GM21723 (cell line): ENCODE measurements around the gene EVI5L.
"Not testable (repeated sequence)": the region's sequence is repeated elsewhere in the genome, so short reads cannot be mapped to it uniquely, and the experiment has no call there.

Experiments used
- ATAC-seq: cut with Tn5 transposase; IDR thresholded peaks from one replicate; pipeline ENCODE4 v1.9.1; 2021; ENCODE audit warnings: mild to moderate bottlenecking, moderate library complexity; ENCODE audit not compliant: unreplicated experiment

Gene EVI5L

GRCh38 chr19:7816040-7816439 is 14.0 kb upstream of the EVI5L start:
- ATAC-seq = not testable (repeated sequence)

- no peak for ATAC-seq
Measured at GRCh38 chr19:7817801-7818200, 12.2 kb upstream of the EVI5L start.

GRCh38 chr19:7818806-7819205 is 11.2 kb upstream of the EVI5L start:
- no peak for ATAC-seq

GRCh38 chr19:7819337-7819736 is 10.7 kb upstream of the EVI5L start:
- ATAC-seq = no peak

GRCh38 chr19:7820588-7820987 is 9.4 kb upstream of the EVI5L start:
- no peak for ATAC-seq

- no peak for ATAC-seq
Measured at GRCh38 chr19:7822910-7823515, 7.0 kb upstream of the EVI5L start.

GRCh38 chr19:7823686-7824301 is 6.2 kb upstream of the EVI5L start:
- no peak for ATAC-seq

- ATAC-seq = no peak
Measured at GRCh38 chr19:7829166-7829520, 875 bp upstream of the EVI5L start.

GRCh38 chr19:7830272-7830771 is 304 bp downstream of the EVI5L start:
- no peak for ATAC-seq

- ATAC-seq = no peak
Measured at GRCh38 chr19:7830823-7831222, 805 bp downstream of the EVI5L start.

- ATAC-seq = no peak
Measured at GRCh38 chr19:7831452-7831851, 1.4 kb downstream of the EVI5L start.

- ATAC-seq = no peak
Measured at GRCh38 chr19:7832009-7832408, 2.0 kb downstream of the EVI5L start.

- ATAC-seq = no peak
Measured at GRCh38 chr19:7832781-7833180, 2.8 kb downstream of the EVI5L start.

- ATAC-seq = no peak
Measured at GRCh38 chr19:7833225-7834099, 3.4 kb downstream of the EVI5L start.

GRCh38 chr19:7839476-7839875 is 9.5 kb downstream of the EVI5L start:
- no peak for ATAC-seq

- ATAC-seq = no peak
Measured at GRCh38 chr19:7840629-7841028, 10.6 kb downstream of the EVI5L start.

- ATAC-seq = no peak
Measured at GRCh38 chr19:7841751-7842660, 12.0 kb downstream of the EVI5L start.

- no peak for ATAC-seq
Measured at GRCh38 chr19:7842661-7843294, 12.8 kb downstream of the EVI5L start.

- no peak for ATAC-seq
Measured at GRCh38 chr19:7843521-7843920, 13.5 kb downstream of the EVI5L start.

GRCh38 chr19:7844405-7844804 is 14.4 kb downstream of the EVI5L start:
- ATAC-seq = no peak
